ENCODE data around the gene RLN2.

DNA sequence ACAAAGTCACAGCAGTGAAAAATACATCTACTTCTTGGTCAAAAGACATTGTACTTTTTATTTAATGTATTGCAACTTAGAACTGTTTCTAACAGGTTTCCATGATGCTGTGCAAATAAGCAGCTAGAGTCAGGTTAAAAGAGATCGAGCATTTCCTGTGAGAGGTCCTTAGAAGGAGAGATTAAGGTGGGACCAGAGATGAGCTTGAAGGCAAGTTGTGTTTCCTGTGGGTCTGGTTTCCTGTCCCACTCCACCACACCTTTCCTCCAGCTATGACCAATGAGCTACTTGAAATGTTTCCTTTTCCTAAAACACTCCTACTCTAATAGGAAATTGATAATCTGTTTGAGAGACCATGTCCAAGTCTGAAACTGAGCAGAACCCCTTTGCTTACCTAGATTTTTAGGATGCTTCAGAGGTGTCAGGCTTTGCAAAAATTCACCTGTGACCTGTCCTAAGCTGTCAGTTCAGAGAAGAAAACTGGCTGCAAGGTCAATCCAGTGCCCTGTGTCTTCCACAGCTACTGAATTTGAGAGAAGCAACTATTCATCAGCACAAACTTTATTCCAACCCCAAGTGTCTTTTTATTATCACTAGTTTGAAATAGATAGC lies 48.2 kb upstream of the RLN2 start:
- TF ChIP-seq, protein P1, sequence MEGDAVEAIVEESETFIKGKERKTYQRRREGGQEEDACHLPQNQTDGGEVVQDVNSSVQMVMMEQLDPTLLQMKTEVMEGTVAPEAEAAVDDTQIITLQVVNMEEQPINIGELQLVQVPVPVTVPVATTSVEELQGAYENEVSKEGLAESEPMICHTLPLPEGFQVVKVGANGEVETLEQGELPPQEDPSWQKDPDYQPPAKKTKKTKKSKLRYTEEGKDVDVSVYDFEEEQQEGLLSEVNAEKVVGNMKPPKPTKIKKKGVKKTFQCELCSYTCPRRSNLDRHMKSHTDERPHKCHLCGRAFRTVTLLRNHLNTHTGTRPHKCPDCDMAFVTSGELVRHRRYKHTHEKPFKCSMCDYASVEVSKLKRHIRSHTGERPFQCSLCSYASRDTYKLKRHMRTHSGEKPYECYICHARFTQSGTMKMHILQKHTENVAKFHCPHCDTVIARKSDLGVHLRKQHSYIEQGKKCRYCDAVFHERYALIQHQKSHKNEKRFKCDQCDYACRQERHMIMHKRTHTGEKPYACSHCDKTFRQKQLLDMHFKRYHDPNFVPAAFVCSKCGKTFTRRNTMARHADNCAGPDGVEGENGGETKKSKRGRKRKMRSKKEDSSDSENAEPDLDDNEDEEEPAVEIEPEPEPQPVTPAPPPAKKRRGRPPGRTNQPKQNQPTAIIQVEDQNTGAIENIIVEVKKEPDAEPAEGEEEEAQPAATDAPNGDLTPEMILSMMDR (IDR thresholded peaks at IDR 0.05; ENCODE audit: insufficient read depth, low read depth, low read length), result no peak
- TF ChIP-seq EZH2 (IDR thresholded peaks at IDR 0.05; ENCODE audit: insufficient read depth, low read length), result no peak
